Measurements from ENCODE around the gene MANEAL.

MANEAL gene, protein sequence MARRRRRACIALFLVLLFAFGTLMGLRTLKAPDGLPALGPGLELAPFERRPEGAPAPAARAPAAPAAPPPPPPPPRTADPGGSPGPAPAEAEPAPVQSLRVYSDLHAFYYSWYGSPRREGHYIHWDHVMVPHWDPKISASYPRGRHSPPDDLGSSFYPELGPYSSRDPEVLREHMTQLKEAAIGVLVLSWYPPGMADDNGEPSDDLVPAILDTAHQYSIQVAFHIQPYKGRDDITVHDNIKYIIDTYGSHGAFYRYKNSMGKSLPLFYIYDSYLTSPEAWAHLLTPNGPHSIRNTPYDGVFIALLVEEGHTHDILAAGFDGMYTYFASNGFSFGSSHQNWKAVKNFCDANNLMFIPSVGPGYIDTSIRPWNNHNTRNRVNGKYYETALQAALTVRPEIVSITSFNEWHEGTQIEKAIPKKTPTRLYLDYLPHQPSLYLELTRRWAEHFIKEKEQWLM

DNA sequence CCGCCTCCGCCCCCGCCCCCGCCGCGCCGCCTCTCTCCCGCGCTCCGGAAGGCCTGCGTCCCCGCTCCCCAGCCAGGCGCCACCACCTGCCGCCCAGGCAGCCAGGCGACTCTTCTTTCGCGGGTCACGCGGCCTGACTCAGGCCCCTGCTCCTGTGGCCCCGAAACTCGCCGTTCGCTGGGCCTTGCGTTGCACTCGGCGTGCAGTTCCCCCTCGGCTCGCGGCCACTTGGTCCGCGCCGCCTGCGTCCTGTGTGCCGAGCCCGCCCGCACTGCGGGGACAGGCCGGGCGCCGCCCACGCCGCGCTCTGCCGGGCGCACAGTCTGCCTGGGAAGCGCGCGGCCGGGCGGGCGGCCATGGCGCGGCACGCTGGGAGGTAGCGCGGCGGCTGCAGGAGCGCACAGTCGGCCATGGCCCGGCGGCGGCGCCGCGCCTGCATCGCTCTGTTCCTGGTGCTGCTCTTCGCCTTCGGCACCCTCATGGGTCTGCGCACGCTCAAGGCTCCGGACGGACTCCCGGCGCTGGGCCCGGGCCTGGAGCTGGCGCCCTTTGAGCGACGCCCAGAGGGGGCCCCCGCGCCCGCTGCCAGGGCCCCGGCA is at the start of gene MANEAL:
MANEAL (plus strand) TSS at position 75 of the 599 bp plus-strand sequence; CDS start at position 411, 336 bp downstream.
- peak within 1 kb of the TSS; percentile 23 for H3K4me3 ChIP-seq
- peak; percentile 21 to 62 for DNase-seq (ENCODE audit: low spot score in 2 of 2)
- H3K4me1 ChIP-seq, result no peaks in the 10 kb centered on the region
- no peaks in the 10 kb centered on the region for H3K9me3 ChIP-seq
- in situ Hi-C loops (cut with MboI; ENCODE audit: low sequenced_read_pairs), result no loop called here
- H3K27me3 ChIP-seq (ENCODE audit: low read depth), result no peaks in the 10 kb centered on the region
- no peaks in the 10 kb centered on the region for H3K36me3 ChIP-seq (replicated peaks)

DNA sequence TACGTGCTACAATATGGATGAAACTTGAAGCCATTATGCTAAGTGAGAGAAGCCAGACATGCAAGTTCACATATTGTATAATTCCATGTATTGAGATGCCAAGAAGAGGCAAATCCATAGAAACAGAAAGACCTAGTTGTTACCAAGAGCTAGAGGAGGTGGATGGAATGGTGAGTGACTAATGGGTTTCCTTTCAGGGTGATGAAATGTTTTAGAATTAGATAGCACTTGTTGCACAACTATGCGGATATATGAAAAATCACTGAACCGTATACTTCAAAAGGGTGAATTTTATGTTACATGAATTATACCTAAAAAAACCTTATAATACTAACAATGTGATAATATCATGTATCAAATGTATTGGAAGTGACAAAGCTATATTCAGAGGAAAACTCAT is 46.8 kb upstream of the MANEAL start:
- no peak overlapping the region for H3K4me3 ChIP-seq
- H3K4me1 ChIP-seq, result no peaks in the 10 kb centered on the region
- in situ Hi-C loops (cut with MboI; ENCODE audit: low sequenced_read_pairs), result no loop called here
- H3K9me3 ChIP-seq, result no peaks in the 10 kb centered on the region
- H3K27me3 ChIP-seq (ENCODE audit: low read depth), result peaks cover 16% of the 10 kb centered on the region
- no peaks in the 10 kb centered on the region for H3K36me3 ChIP-seq (replicated peaks)
- no peak for DNase-seq (ENCODE audit: low spot score in 2 of 2)

DNA sequence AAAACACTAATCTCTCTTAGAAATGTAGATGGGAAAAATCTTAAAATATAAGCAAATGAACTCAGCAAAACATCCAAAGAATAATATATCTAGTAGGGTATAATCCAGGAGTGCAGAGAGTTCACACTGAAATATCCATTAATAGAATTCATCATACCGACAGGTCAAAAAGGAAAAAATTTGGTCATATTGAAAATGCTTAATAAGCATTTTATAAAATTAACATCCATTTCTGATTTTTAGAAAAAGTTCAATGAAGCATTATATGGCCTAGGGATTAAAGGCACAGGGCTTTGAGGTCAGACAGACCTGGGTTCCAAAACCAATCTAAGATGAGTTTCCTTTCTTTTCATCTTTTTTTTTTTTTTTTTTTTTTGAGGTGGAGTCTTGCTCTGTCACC is 45.1 kb upstream of the MANEAL start:
- H3K36me3 ChIP-seq (replicated peaks), result no peaks in the 10 kb centered on the region
- in situ Hi-C loops (cut with MboI; ENCODE audit: low sequenced_read_pairs), result no loop called here
- peaks cover 19% of the 10 kb centered on the region for H3K27me3 ChIP-seq (ENCODE audit: low read depth)
- H3K4me3 ChIP-seq, result no peak overlapping the region
- no peak for DNase-seq (ENCODE audit: low spot score in 2 of 2)
- H3K9me3 ChIP-seq, result no peaks in the 10 kb centered on the region
- no peaks in the 10 kb centered on the region for H3K4me1 ChIP-seq

DNA sequence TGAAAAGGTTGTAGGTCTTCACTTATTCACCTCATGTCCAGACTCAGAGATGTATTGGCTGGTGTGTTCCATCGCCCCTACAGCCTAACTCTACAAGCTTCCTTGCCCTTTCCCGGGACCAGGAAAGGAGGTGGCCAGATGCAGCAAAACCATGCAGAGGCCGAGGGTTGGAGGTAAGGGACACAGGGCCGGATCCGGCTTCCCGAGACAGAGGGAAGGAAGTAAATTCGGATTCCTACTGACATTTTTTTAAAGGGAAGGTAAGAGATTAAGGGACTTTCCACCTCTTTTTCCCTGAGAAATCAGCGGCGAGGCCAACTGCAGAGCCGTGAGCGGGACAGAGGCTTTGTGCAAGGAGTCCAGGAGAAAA is 41.4 kb upstream of the MANEAL start:
- in situ Hi-C loops (cut with MboI; ENCODE audit: low sequenced_read_pairs), result no loop called here

DNA sequence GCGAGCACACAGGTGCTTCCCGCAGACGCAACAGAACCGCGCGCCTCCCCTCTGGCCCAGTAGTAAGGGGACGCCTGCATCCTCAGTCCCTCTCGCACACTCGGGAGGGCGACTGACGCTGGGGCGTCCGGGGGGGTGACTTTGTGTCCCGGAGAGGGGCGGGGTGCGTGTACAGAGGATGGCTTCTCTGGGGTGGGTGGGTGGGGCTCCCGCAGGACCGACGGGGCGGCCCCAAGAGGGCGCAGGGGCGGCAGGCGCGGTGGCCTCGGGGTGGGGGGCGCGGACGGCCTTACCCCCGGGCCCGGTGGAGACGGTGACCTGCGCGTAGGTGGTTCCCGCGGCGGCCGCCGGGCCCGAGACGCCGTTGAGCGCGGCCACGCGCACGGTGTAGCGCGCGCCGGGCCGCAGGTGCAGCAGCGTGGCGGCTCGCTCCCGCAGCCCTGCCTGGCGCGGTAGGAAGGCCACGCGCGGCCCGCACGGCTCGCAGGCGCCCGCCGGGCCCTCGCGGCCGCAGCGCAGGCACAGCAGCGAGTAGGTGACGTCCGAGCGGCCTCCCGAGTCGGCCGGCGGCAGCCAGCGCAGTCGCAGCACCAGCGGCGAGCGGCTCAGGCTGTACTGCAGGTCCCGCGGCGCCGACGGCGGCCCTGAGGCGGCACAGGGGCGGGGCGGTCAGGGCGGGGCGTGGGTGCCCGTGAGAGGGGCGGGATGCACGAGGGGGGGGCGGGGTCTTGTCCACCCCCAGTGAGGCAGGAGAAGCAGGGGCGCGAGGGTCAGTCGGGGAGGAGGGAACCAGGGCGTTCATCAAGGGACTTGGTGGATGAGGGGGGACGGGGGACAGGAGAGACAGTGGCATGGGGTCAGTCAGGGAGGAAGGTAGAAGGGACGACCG is 40.8 kb upstream of the MANEAL start:
- H3K27me3 ChIP-seq (ENCODE audit: low read depth), result peaks cover 33% of the 10 kb centered on the region
- no peak overlapping the region for H3K4me3 ChIP-seq
- DNase-seq (ENCODE audit: low spot score in 2 of 2), result peak in 1 of 2 experiments; percentile 50
- no peaks in the 10 kb centered on the region for H3K4me1 ChIP-seq
- in situ Hi-C loops (cut with MboI; ENCODE audit: low sequenced_read_pairs), result no loop called here
- H3K9me3 ChIP-seq, result no peaks in the 10 kb centered on the region
- H3K36me3 ChIP-seq (replicated peaks), result no peaks in the 10 kb centered on the region

More for the DNA sequence above, 41.4 kb upstream of the MANEAL start:
- no peak for DNase-seq (ENCODE audit: low spot score in 2 of 2)
- Histone ChIP-seq H3K4me1 (no peaks in the 10 kb centered on the region), H3K4me3 (no peak overlapping the region), H3K27me3 (ENCODE audit: low read depth) (peaks cover 33% of the 10 kb centered on the region), H3K36me3 (replicated peaks) (no peaks in the 10 kb centered on the region), H3K9me3 (no peaks in the 10 kb centered on the region)

DNA sequence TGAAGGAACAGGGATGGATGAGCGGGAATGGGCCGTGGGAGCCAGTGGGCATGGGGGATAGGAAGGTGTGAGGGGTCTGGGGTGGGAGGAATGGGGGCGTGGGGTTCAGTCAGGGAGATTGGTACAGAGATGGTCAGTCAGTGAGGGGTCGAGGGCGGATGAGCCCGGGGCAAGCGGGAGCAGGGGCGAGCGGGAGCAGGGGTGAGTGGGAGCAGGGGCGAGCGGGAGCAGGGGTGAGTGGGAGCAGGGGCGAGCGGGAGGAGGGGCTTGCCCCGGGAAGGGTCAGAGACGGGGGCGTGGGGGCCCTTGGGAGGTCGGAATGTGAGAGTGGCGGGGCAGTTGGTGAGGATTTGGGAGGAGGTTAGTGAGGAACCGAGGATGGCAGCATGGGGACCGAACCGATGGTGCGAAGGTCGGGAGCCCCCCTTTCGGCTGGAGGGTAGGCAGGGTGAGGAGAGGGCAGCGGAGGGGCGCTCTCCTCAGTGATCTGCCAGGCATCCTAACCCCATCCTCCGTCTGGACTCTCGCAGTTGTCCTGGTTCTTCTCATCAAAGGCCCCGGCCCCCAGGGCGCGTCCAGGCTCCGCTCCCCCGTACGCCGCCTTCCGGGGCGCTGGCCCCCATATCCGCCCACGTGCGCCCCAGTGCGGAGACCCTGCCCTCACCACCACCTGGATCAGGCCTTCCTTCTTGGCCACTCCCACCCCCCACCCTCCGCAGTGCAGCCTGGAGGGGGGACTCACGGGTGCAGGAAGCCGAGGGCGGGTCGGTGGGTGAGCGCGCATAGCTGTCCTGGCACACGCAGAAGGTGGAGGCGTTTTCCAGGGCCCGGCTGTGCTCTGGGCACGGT is 40.0 kb upstream of the MANEAL start:
- in situ Hi-C loops (cut with MboI; ENCODE audit: low sequenced_read_pairs), result no loop called here
- Histone ChIP-seq H3K27me3 (ENCODE audit: low read depth) (peaks cover 33% of the 10 kb centered on the region), H3K9me3 (no peaks in the 10 kb centered on the region), H3K4me3 (no peak overlapping the region), H3K4me1 (no peaks in the 10 kb centered on the region), H3K36me3 (replicated peaks) (no peaks in the 10 kb centered on the region)
- DNase-seq (ENCODE audit: low spot score in 2 of 2), result no peak

DNA sequence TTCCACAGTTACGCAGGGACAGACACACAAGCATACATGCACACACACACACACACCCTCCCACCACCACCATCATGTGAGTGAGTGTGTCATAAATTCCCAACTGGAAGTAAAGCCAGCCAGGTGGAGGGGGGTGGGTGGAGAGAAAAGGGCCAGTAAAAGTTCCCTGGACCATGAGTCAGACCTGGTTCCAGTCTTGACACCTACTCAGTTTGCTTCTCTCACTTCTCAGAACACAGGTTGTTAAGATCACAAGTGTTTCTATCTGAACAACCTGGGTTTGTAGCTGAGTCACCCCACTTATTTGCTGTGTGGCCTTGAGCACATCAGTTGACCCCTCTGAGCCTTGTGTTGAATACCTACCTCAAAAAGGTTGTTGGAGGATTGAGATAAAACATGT is 38.4 kb upstream of the MANEAL start:
- Histone ChIP-seq H3K36me3 (replicated peaks) (no peaks in the 10 kb centered on the region), H3K4me3 (no peak overlapping the region), H3K27me3 (ENCODE audit: low read depth) (peaks cover 26% of the 10 kb centered on the region), H3K4me1 (no peaks in the 10 kb centered on the region), H3K9me3 (no peaks in the 10 kb centered on the region)
- in situ Hi-C loops (cut with MboI; ENCODE audit: low sequenced_read_pairs), result no loop called here
- DNase-seq (ENCODE audit: low spot score in 2 of 2), result no peak

DNA sequence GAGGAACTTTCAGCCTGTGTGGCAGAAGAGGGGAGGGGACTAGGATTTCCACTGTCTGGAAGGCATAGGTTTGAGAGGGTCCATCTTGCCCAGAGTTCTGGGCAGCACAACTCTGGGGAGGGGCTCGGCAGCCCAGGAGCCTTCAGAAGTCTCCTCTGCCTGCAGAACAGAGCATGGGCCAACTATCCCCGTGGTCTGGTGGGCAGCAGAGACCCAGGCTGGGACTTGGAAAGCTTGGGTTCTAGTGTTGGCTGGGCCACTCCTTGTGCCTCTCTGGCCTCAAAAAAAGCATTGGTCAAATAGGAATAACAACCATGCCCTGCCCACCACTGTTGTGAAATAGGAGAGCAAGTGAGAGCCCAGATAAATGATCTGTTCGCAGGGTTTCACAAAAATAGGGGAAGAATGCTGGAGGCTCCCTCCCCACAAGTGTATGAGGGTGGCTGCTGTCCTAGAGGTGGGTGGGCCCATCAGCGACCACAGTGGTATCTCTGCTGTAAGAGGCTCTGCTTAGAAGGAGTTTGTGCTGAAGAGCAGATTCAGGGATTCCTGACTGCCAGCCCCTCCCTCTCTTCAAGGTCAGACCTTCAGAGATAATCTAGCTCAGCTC is 37.6 kb upstream of the MANEAL start:
- H3K27me3 ChIP-seq (ENCODE audit: low read depth), result peaks cover 24% of the 10 kb centered on the region
- H3K4me1 ChIP-seq, result no peaks in the 10 kb centered on the region
- no peak overlapping the region for H3K4me3 ChIP-seq
- DNase-seq (ENCODE audit: low spot score in 2 of 2), result no peak
- no peaks in the 10 kb centered on the region for H3K36me3 ChIP-seq (replicated peaks)
- no peaks in the 10 kb centered on the region for H3K9me3 ChIP-seq
- in situ Hi-C loops (cut with MboI; ENCODE audit: low sequenced_read_pairs), result no loop called here

DNA sequence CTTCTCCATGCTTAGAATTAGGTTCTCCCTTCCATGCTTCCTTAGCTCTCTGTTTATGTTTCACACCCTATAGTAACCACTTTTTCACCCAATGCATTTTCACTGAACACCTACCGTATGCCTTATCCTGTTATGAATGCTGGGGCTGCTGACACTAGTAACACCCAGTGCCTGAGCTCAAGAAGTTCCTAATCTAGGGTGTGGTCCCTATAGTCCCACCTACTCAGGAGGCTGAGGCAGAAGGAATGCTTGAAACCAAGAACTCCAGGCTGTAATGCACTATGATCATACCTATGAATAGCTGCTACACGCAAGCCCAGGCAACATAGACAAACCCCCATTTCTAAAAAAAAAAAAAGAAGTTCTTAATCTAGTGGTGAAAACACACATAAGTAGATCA is 34.2 kb upstream of the MANEAL start:
- no peaks in the 10 kb centered on the region for H3K4me1 ChIP-seq
- no peak for DNase-seq (ENCODE audit: low spot score in 2 of 2)
- no peaks in the 10 kb centered on the region for H3K9me3 ChIP-seq
- H3K36me3 ChIP-seq (replicated peaks), result no peaks in the 10 kb centered on the region
- no peak overlapping the region for H3K4me3 ChIP-seq
- peaks cover 11% of the 10 kb centered on the region for H3K27me3 ChIP-seq (ENCODE audit: low read depth)
- in situ Hi-C loops (cut with MboI; ENCODE audit: low sequenced_read_pairs), result no loop called here

DNA sequence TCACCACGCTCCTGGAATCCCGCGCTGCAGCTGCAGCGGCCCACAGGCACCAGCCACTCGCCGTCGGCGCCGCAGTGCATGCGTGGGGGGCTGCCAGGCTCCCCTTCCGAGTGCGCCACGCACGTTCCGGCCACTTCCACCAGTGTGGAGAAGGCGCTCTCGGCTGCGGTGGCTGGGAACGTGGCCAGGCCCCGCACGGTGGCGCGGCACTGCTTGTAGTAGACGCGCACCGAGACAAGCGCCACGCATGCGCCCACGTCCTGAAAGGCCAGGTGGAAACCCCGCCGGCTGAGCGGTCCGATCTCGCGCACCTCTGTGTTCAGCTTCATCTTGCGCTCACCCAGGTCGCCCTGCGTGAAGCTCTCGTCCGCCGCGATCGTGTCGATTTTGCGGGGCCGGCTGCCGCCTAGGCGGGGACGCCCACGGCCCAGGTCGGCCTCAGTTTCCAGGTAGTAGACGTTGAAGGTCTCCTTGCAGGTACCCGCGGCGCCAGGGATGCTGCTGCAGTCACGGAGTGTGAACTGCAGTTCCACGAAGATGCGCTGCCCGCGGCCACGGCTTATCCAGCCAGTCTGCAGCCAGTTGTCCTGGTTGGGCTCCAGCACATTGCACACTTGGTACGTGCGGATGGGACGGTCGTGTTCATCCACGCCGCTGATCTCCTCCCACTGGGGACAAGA is 32.1 kb upstream of the MANEAL start:
- no peaks in the 10 kb centered on the region for H3K9me3 ChIP-seq
- DNase-seq (ENCODE audit: low spot score in 2 of 2), result no peak
- no peak overlapping the region for H3K4me3 ChIP-seq
- H3K4me1 ChIP-seq, result no peaks in the 10 kb centered on the region
- no peaks in the 10 kb centered on the region for H3K36me3 ChIP-seq (replicated peaks)
- H3K27me3 ChIP-seq (ENCODE audit: low read depth), result peaks cover 18% of the 10 kb centered on the region
- in situ Hi-C loops (cut with MboI; ENCODE audit: low sequenced_read_pairs), result no loop called here

DNA sequence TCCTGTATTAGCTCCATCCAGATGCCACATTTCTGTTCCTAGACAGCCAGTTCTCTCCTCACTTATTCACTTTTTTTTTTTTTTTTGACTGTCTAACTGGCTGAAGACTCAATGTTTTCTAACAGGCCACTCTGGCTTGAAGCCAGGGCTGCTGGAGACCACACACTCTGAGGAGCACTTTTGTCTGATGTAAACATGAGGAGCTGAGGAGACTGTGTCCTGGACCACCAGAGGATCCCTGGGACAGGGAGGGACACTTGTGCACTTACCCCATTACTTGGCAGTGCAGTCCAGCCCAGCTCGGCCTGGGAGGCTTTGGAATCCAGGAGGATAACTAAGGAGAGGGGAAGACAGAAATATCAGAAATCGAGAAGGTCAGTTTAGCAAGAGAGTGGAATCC is 31.1 kb upstream of the MANEAL start:
- Histone ChIP-seq H3K27me3 (ENCODE audit: low read depth) (peaks cover 28% of the 10 kb centered on the region), H3K36me3 (replicated peaks) (no peaks in the 10 kb centered on the region), H3K4me1 (no peaks in the 10 kb centered on the region), H3K4me3 (no peak overlapping the region), H3K9me3 (no peaks in the 10 kb centered on the region)
- in situ Hi-C loops (cut with MboI; ENCODE audit: low sequenced_read_pairs), result no loop called here
- no peak for DNase-seq (ENCODE audit: low spot score in 2 of 2)

DNA sequence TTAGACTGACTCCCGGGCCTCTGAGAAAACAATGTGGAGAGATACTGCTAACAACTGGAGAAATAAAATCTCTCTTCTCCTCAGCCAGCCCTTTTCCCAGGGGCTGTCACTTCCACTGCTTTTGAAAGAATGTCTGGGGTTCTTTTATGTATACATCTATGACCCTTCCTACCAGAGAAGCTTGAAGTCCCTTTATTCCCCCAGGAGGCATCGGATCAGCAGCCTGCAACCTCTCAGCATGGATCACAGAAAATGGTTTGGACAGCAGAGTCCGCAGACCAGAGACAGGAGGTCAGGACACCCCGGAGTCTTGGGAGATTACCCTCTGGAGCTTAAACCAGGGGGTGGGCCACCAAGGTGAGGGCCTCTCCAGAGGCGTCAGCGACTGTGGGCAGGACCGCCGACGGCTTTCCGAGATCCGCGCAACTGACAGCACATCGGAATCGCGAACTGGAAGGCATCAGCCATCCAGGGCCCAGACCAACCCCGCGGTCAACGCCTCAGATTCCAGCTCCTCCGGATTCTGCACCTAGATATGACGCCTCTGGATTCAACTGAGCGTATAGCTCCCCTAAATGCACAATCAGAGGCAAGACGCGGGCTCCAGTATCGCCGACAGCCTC is 29.7 kb upstream of the MANEAL start:
- no peak for DNase-seq (ENCODE audit: low spot score in 2 of 2)
- H3K9me3 ChIP-seq, result no peaks in the 10 kb centered on the region
- no peaks in the 10 kb centered on the region for H3K36me3 ChIP-seq (replicated peaks)
- no peaks in the 10 kb centered on the region for H3K4me1 ChIP-seq
- in situ Hi-C loops (cut with MboI; ENCODE audit: low sequenced_read_pairs), result no loop called here
- H3K4me3 ChIP-seq, result no peak overlapping the region
- H3K27me3 ChIP-seq (ENCODE audit: low read depth), result peaks cover 42% of the 10 kb centered on the region
